ENCODE data around the gene HSPB7. TPM values are rescaled to one million over a fixed set of nuclear protein-coding genes. Genes with fewer than 3 reads are reported as not detected.

HSPB7 gene
- total and polyA plus RNA-seq, 10 donors = 0.60 to 8.1 (median 2.4) TPM

GRCh38 chr1:16015960-16016901 is 1.6 kb downstream of the HSPB7 start:
- no peak overlapping the region for H3K27ac ChIP-seq
- no peaks in the 10 kb centered on the region for H3K9me3 ChIP-seq
- peaks cover 0 to 17% (median 0%) of the 10 kb centered on the region in 7 donors for H3K27me3 ChIP-seq (replicated peaks in 1 of 7)
- DNase-seq = no peak
- H3K36me3 ChIP-seq = no peaks in the 10 kb centered on the region
- TF ChIP-seq CTCF (IDR thresholded peaks at IDR 0.05 in 8 of 11, conservative IDR thresholded peaks at IDR 0.05 in 3 of 11) (no peak), POLR2A (IDR thresholded peaks at IDR 0.05) (no peak), POLR2AphosphoS5 (IDR thresholded peaks at IDR 0.05) (no peak)
- 64 to 88% (median 82%) methylated on average over 15 to 23 of the region's 23 CpGs for WGBS, 5 donors
- H3K4me3 ChIP-seq = no peak overlapping the region
- intact Hi-C loops (cut with DNase I; ENCODE audit: low total_unique reads) = no loop called here
- peaks cover 12 to 59% (median 41%) of the 10 kb centered on the region in 6 donors for H3K4me1 ChIP-seq

GRCh38 chr1:16015491-16015890 is 2.4 kb downstream of the HSPB7 start:
- H3K36me3 ChIP-seq = no peaks in the 10 kb centered on the region
- peaks cover 12 to 59% (median 41%) of the 10 kb centered on the region in 6 donors for H3K4me1 ChIP-seq
- DNase-seq = no peak
- peaks cover 0 to 17% (median 0%) of the 10 kb centered on the region in 7 donors for H3K27me3 ChIP-seq (replicated peaks in 1 of 7)
- H3K27ac ChIP-seq = no peak overlapping the region
- TF ChIP-seq POLR2AphosphoS5 (IDR thresholded peaks at IDR 0.05) (no peak), CTCF (IDR thresholded peaks at IDR 0.05 in 8 of 11, conservative IDR thresholded peaks at IDR 0.05 in 3 of 11) (no peak)
- intact Hi-C loops (cut with DNase I; ENCODE audit: low total_unique reads) = no loop called here
- H3K4me3 ChIP-seq = no peak overlapping the region
- no peaks in the 10 kb centered on the region for H3K9me3 ChIP-seq
- 88 to 97% (median 94%) methylated on average over 9 to 25 of the region's 25 CpGs for WGBS, 5 donors

- intact Hi-C loops (cut with DNase I; ENCODE audit: low total_unique reads) = no loop called here
- Histone ChIP-seq H3K27ac (peak overlapping the region in 1 of 8 donors; percentile 30), H3K4me3 (no peak overlapping the region), H3K27me3 (replicated peaks in 1 of 7) (peaks cover 0 to 17% (median 0%) of the 10 kb centered on the region in 7 donors), H3K9me3 (no peaks in the 10 kb centered on the region), H3K4me1 (peaks cover 12 to 59% (median 41%) of the 10 kb centered on the region in 6 donors), H3K36me3 (no peaks in the 10 kb centered on the region)
- DNase-seq = no peak
- TF ChIP-seq POLR2AphosphoS5 (IDR thresholded peaks at IDR 0.05) = no peak
- TF ChIP-seq CTCF (IDR thresholded peaks at IDR 0.05 in 8 of 11, conservative IDR thresholded peaks at IDR 0.05 in 3 of 11) = no peak
- TF ChIP-seq POLR2A (IDR thresholded peaks at IDR 0.05) = no peak
- 56 to 75% (median 64%) methylated on average over 11 to 17 of the region's 17 CpGs for WGBS, 5 donors
These were observed 3.0 kb downstream of the HSPB7 start for GRCh38 chr1:16014509-16015482.

Measured in spleen (tissue), 11 donors.